GM12878 (cell line): ENCODE data around the gene IQGAP3.

Source experiments
- EP300 ChIP-seq, 2 experiments: fragments of 150-350 bp in 1 of 2; IDR thresholded peaks; 2 replicates each; pipeline ENCODE4 v1.6.1; 2011 to 2012; ENCODE audit warnings: low read depth in 2 of 2, low read length in 2 of 2, borderline replicate concordance in 1 of 2, improper control_type of control experiment in 1 of 2, inconsistent platforms in 1 of 2; ENCODE audit not compliant: control insufficient read depth in 1 of 2
- HDAC2 ChIP-seq: fragments of 200-600 bp; sonication (generic); IDR thresholded peaks from 2 replicates; pipeline ENCODE4 v1.6.1; 2017
- JUND ChIP-seq: IDR thresholded peaks from 2 replicates; pipeline ENCODE4 v1.6.1; 2012; ENCODE audit warnings: low read depth, mild to moderate bottlenecking, low read length, improper control_type of control experiment, moderate library complexity
- NRF1 ChIP-seq: conservative IDR thresholded peaks from 2 replicates; pipeline ENCODE4 v1.6.1; 2011; ENCODE audit warnings: mild to moderate bottlenecking, low read depth, low read length, improper control_type of control experiment
- SMAD5 ChIP-seq: IDR thresholded peaks from 2 replicates; pipeline ENCODE4 v1.6.1; 2016; ENCODE audit warnings: antibody characterized with exemption, low read depth
- SUZ12 ChIP-seq: fragments of 200-600 bp; sonication (generic); IDR thresholded peaks from one replicate; pipeline ENCODE4 v1.6.1; 2018; ENCODE audit warnings: antibody characterized with exemption, mild to moderate bottlenecking; ENCODE audit not compliant: unreplicated experiment
- TCF12 ChIP-seq: IDR thresholded peaks from 2 replicates; pipeline ENCODE4 v1.6.1; 2011; ENCODE audit warnings: low read depth, mild to moderate bottlenecking, low read length
- TF ChIP-seq, protein P1 (sequence below): IDR thresholded peaks from 2 replicates; pipeline ENCODE4 v1.6.1; 2011; ENCODE audit warnings: low read depth, low read length, improper control_type of control experiment, borderline replicate concordance

DNA sequence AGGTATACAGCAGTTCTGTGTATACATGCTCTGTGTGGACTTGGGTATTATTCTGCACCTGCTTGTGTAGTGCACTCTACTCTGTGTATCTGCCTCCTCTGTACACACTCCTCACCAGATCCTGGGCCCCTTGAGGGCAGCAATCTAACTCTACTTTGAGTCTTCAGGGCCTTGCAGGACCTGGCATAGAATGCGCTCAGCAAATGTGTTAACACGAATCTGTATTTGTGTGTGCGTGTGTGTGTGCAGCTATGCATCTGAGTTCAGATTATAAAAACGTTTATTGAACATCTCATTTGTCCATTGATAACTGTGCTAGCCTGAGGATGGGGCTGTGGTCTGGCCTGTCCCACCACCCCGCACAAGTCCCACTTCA is 67.9 kb downstream of the IQGAP3 start:
- no peak for TF ChIP-seq NRF1
- no peak for TF ChIP-seq EP300 (IDR thresholded peaks at IDR 0.05; ENCODE audit: borderline replicate concordance in 1 of 2, control insufficient read depth in 1 of 2, low read depth in 2 of 2, low read length in 2 of 2)
- TF ChIP-seq, protein P1, sequence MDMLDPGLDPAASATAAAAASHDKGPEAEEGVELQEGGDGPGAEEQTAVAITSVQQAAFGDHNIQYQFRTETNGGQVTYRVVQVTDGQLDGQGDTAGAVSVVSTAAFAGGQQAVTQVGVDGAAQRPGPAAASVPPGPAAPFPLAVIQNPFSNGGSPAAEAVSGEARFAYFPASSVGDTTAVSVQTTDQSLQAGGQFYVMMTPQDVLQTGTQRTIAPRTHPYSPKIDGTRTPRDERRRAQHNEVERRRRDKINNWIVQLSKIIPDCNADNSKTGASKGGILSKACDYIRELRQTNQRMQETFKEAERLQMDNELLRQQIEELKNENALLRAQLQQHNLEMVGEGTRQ = no peak
- no peak for TF ChIP-seq SMAD5
- TF ChIP-seq SUZ12 = no peak
- TF ChIP-seq JUND = no peak
- TF ChIP-seq HDAC2 = no peak
- no peak for TF ChIP-seq TCF12
